Aorta (tissue), 5 donors: ENCODE measurements around the gene FMN2. TPM values are rescaled to one million over a fixed set of nuclear protein-coding genes. Genes with fewer than 3 reads are reported as not detected.

ENCODE experiments used
- ATAC-seq: fragments of 200-7000 bp; cut with Tn5 transposase; one replicate; pipeline ENCODE4 v1.9.1; 2022; ENCODE audit warnings: moderate library complexity; ENCODE audit not compliant: low FRiP score
- DNase-seq, 2 donors: peaks; one replicate each; pipeline ENCODE4 v3.0.0-alpha.2; 2020
- H3K27ac ChIP-seq, 2 donors: one replicate each; pipeline ENCODE4 v1.5.1; 2013; ENCODE audit warnings: low read length in 2 of 2, mild to moderate bottlenecking in 2 of 2, moderate library complexity in 2 of 2, control low read depth in 1 of 2, inconsistent platforms in 1 of 2, low read depth in 1 of 2
- H3K27me3 ChIP-seq, 2 donors: one replicate each; pipeline ENCODE4 v1.6.1; 2013; ENCODE audit warnings: control low read depth in 1 of 2, low read length in 1 of 2, mild to moderate bottlenecking in 1 of 2, moderate library complexity in 1 of 2; ENCODE audit not compliant: insufficient read depth in 2 of 2, control insufficient read depth in 1 of 2
- H3K36me3 ChIP-seq, 2 donors: one replicate each; pipeline ENCODE4 v1.6.1; 2013; ENCODE audit warnings: control low read depth in 1 of 2, low read length in 1 of 2, mild to moderate bottlenecking in 1 of 2; ENCODE audit not compliant: insufficient read depth in 2 of 2, control insufficient read depth in 1 of 2
- H3K4me1 ChIP-seq, 2 donors: one replicate each; pipeline ENCODE4 v1.6.1; 2013; ENCODE audit warnings: low read length in 2 of 2, control low read depth in 1 of 2, mild to moderate bottlenecking in 1 of 2, moderate library complexity in 1 of 2; ENCODE audit not compliant: insufficient read depth in 2 of 2, control insufficient read depth in 1 of 2
- H3K4me3 ChIP-seq, 2 donors: one replicate each; pipeline ENCODE4 v1.5.1; 2013; ENCODE audit warnings: low read length in 2 of 2, control low read depth in 1 of 2, mild to moderate bottlenecking in 1 of 2
- H3K9me3 ChIP-seq: one replicate; pipeline ENCODE4 v1.6.1; 2013; ENCODE audit warnings: mild to moderate bottlenecking, low read length; ENCODE audit not compliant: control insufficient read depth
- WGBS, 2 donors: extraction: QIAGEN DNeasy Blood & Tissue Kit; methylation state at CpG; one replicate each; pipeline ENCODE4 v1.1.7; 2013; 5-methylcytosine and 5-hydroxymethylcytosine counted together
- intact Hi-C, 2 donors: fragments of 100-400 bp; cut with DNase I; formaldehyde crosslinking; loops; one replicate each; pipeline versions ENCODE4 v1.14.2 to v1.15.0; 2022
- polyA plus RNA-seq, 2 donors: library from polyadenylated mRNA; stranded (reverse); fragments of 200-250 nt; gene quantifications; one replicate each; pipeline ENCODE4 v1.2.3, GENCODE V29; 2013
- total RNA-seq, 2 donors: library from RNA; stranded (reverse); fragmentation: NEBNext Ultra II Directional; extraction: Animal tissue kit (Norgen Biotek cat#: 25700); gene quantifications; one replicate each; pipeline ENCODE4 v1.2.1, GENCODE V29; 2021
- donor health status: healthy with polysubstance abuse.
- donor health status: Bipolar disorder and iron deficiency.
- donor health status: DM: no; HTN: no; CAD: no.
- donor health status: DM: no; HTN: no; CAD: no.
- donor health status: DM: yes; HTN: yes; CAD: no.

The FMN2 gene
- total and polyA plus RNA-seq, 4 donors, result 0.10 to 1.1 (median 0.91) TPM

- H3K4me3 ChIP-seq, result no peak overlapping the region
- no peaks in the 10 kb centered on the region for H3K9me3 ChIP-seq
- no peak for DNase-seq
- no peaks in the 10 kb centered on the region for H3K36me3 ChIP-seq
- intact Hi-C loops, result no loop called here
- H3K27me3 ChIP-seq, result no peaks in the 10 kb centered on the region
- H3K4me1 ChIP-seq, result no peaks in the 10 kb centered on the region
- no peak for ATAC-seq
- 50% methylated on average over 6 of the region's 6 CpGs for WGBS, 2 donors
- no peak overlapping the region for H3K27ac ChIP-seq
These were observed 430.6 kb downstream of the FMN2 start for GRCh38 chr1:240522122-240522822.

GRCh38 chr1:240524356-240525069, 432.8 kb downstream of the FMN2 start:
- no peaks in the 10 kb centered on the region for H3K9me3 ChIP-seq
- no peaks in the 10 kb centered on the region for H3K36me3 ChIP-seq
- WGBS, 2 donors, result 31 to 38% methylated on average over 4 of the region's 4 CpGs
- no peak overlapping the region for H3K4me3 ChIP-seq
- ATAC-seq, result no peak
- H3K4me1 ChIP-seq, result no peaks in the 10 kb centered on the region
- no peaks in the 10 kb centered on the region for H3K27me3 ChIP-seq
- H3K27ac ChIP-seq, result no peak overlapping the region
- DNase-seq, result no peak
- intact Hi-C loops, result no loop called here
